SK-N-SH treated with all-trans-retinoic acid at 6 μM for 48 hours (cell line): ENCODE results near the gene KLRK1.

ENCODE experiments used
- ARNTL ChIP-seq: fragments of 450-650 bp; formaldehyde crosslinking; IDR thresholded peaks from 2 replicates; pipeline ENCODE4 v1.5.0; 2020; ENCODE audit warnings: low read depth, mild to moderate bottlenecking, moderate library complexity, borderline replicate concordance
- BACH2 ChIP-seq: fragments of 250-450 bp; sonication (Bioruptor Pico); IDR thresholded peaks from 2 replicates; pipeline ENCODE4 v1.9.0; 2021; ENCODE audit warnings: mild to moderate bottlenecking, borderline replicate concordance
- CSDC2 ChIP-seq: fragments of 250-450 bp; sonication (Bioruptor Pico); IDR thresholded peaks from 2 replicates; pipeline ENCODE4 v1.5.0; 2020; ENCODE audit warnings: mild to moderate bottlenecking, moderate library complexity
- GLIS3 ChIP-seq: fragments of 250-450 bp; sonication (Bioruptor Pico); IDR thresholded peaks from 2 replicates; pipeline ENCODE4 v1.5.0; 2020; ENCODE audit warnings: mild to moderate bottlenecking, moderate library complexity
- OSR1 ChIP-seq: fragments of 250-450 bp; sonication (Bioruptor Pico); IDR thresholded peaks from 2 replicates; pipeline ENCODE4 v1.8.0; 2022; ENCODE audit warnings: moderate library complexity, mild to moderate bottlenecking, inconsistent platforms
- TCF4 ChIP-seq: fragments of 250-450 bp; sonication (Bioruptor Pico); IDR thresholded peaks from 2 replicates; pipeline ENCODE4 v1.8.0; 2021; ENCODE audit warnings: mild to moderate bottlenecking, moderate library complexity, borderline replicate concordance
- ZC3H10 ChIP-seq: fragments of 250-450 bp; sonication (Bioruptor Pico); IDR thresholded peaks from 2 replicates; pipeline ENCODE4 v1.5.1; 2021; ENCODE audit warnings: mild to moderate bottlenecking, moderate library complexity
- ZNF70 ChIP-seq: fragments of 450-650 bp; formaldehyde crosslinking; IDR thresholded peaks from 2 replicates; pipeline ENCODE4 v1.5.0; 2020; ENCODE audit warnings: mild to moderate bottlenecking, moderate library complexity
- ZNF8 ChIP-seq: fragments of 450-650 bp; formaldehyde crosslinking; IDR thresholded peaks from 2 replicates; pipeline ENCODE4 v1.5.0; 2020; ENCODE audit warnings: mild to moderate bottlenecking, moderate library complexity
- TF ChIP-seq, protein P1 (sequence below): fragments of 250-450 bp; sonication (Bioruptor Pico); IDR thresholded peaks from 2 replicates; pipeline ENCODE4 v1.8.0; 2020; ENCODE audit warnings: mild to moderate bottlenecking, moderate library complexity, borderline replicate concordance

DNA sequence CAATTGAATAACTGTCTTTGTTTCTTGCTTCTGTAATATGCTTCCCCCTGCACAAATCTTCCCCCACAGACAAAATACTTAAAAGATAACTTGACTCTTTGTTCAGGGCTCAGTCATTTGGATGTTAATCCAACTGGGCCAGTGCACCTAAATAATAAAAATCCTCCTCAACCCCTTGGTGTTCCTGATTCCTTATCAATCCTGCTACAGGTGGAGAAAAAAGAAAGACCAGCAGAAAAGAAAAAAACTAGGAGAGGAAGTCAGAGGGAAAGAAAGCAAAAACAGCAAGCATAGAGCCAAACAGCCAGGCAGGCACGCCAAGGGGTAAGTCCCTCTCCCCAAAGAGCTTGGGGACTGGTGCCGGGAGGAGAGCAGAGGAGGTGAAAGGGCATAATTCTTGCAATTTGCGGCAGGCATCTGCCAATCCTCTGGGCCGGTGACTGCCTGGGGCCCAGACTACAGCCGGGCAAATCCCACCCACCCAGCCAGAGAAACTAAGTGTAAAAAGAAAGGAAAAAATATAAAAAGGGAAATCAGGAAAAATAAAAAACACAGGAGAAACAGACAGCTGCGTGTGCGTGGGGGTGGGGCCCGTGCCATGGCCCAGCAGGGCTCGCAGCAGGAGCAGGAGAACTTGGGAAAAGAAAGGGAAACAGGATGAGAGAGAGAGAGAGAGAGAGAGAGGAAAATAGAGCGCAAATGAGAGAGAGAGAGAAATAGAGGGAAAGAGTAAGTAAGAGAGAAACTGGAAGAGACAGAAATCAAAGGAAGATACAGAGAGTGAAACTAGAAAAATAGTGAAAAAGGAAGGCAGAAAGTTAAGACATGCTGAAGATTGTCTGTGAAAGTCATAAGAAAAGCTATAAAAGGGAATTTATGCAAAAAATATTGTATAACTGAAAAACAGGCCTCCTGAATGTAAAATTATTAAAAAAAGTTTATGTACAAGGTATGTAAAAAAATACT is 21.4 kb downstream of the KLRK1 start:
- TF ChIP-seq, protein P1, sequence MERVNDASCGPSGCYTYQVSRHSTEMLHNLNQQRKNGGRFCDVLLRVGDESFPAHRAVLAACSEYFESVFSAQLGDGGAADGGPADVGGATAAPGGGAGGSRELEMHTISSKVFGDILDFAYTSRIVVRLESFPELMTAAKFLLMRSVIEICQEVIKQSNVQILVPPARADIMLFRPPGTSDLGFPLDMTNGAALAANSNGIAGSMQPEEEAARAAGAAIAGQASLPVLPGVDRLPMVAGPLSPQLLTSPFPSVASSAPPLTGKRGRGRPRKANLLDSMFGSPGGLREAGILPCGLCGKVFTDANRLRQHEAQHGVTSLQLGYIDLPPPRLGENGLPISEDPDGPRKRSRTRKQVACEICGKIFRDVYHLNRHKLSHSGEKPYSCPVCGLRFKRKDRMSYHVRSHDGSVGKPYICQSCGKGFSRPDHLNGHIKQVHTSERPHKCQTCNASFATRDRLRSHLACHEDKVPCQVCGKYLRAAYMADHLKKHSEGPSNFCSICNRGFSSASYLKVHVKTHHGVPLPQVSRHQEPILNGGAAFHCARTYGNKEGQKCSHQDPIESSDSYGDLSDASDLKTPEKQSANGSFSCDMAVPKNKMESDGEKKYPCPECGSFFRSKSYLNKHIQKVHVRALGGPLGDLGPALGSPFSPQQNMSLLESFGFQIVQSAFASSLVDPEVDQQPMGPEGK, result no peak
- TF ChIP-seq TCF4 (CRISPR knock-in tag) (no peak), ZNF70 (no peak), GLIS3 (CRISPR knock-in tag) (no peak), ZNF8 (CRISPR knock-in tag) (no peak), OSR1 (CRISPR knock-in tag) (no peak), ZC3H10 (CRISPR knock-in tag) (no peak), CSDC2 (CRISPR knock-in tag) (no peak), ARNTL (no peak), BACH2 (CRISPR knock-in tag) (no peak)
